AG04450 (cell line): ENCODE data around the gene PTX4. TPM values are rescaled to one million over a fixed set of nuclear protein-coding genes. Genes with fewer than 3 reads are reported as not detected.

Experiments
- CTCF ChIA-PET: fragments of 300-600, 350-600 bp; formaldehyde crosslinking; extraction: SDS; loops from one replicate; lab custom pipeline; 2022; ENCODE audit warnings: antibody characterized with exemption, inconsistent platforms; lab: Charles Lee
- POLR2A ChIA-PET: fragments of 350-600 bp; formaldehyde crosslinking; extraction: SDS; loops from one replicate; lab custom pipeline; 2021; ENCODE audit warnings: antibody characterized with exemption, inconsistent platforms; lab: Yijun Ruan, JAX
- DNase-seq: peaks from one replicate; pipeline ENCODE4 v3.0.0-alpha.2; 2011; ENCODE audit warnings: low read depth, low spot score
- H3K27ac ChIP-seq: one replicate; pipeline ENCODE4 v1.5.1; 2012; ENCODE audit warnings: low read depth, low read length, control low read depth
- H3K27me3 ChIP-seq: one replicate; pipeline ENCODE4 v1.6.0; 2012; ENCODE audit warnings: low read length; ENCODE audit not compliant: control insufficient read depth, insufficient read depth
- H3K4me3 ChIP-seq: 2 replicates; pipeline ENCODE4 v1.5.1; 2011; ENCODE audit warnings: mild to moderate bottlenecking, low read depth, low read length, control low read depth
- H3K9me3 ChIP-seq: 2 replicates; pipeline ENCODE4 v1.5.1; 2012; ENCODE audit warnings: low read length; ENCODE audit not compliant: control insufficient read depth, insufficient read depth
- CTCF ChIP-seq: IDR thresholded peaks from 2 replicates; pipeline ENCODE4 v1.5.1; 2011; ENCODE audit warnings: low read depth, low read length, control low read depth, inconsistent platforms
- polyA plus RNA-seq: library from polyadenylated mRNA; depleted of rRNA; stranded (reverse); fragments of >200 nt; gene quantifications from 2 replicates; pipeline ENCODE4 v1.2.3, GENCODE V29; 2011

The PTX4 gene
- polyA plus RNA-seq, 1 experiment = not detected

DNA sequence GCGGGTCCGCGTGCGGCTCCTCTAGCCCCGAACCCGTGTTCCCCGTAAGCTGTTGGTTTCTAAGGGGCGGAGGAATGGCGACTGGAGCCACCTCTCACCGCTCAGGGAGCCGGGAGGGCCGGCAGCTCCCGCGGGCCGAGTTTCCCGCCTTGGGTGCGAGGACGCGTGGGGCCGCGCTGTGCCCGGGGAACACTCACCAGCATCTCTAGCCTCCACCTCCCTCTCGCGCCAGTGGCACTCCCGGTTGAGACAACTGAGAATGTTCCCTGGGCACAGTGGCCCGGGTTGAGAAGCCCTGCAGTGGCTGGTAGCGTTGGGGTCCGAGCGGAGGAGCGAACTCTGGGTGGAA is 5.0 kb upstream of the PTX4 start:
- no peak for TF ChIP-seq CTCF
- H3K9me3 ChIP-seq = no peaks in the 10 kb centered on the region; the same call in 1 of the 2 replicates
- no peak for DNase-seq
- CTCF ChIA-PET = interaction anchor here (1.3 kb wide), 1 partner anchor 22 kb away, joined by 6 read pairs; no protein-coding TSS in a partner anchor
- H3K27me3 ChIP-seq = no peaks in the 10 kb centered on the region
- no peak overlapping the region for H3K27ac ChIP-seq
- POLR2A ChIA-PET = interaction anchor here (1.1 to 1.4 kb wide), 2 partner anchors 73 to 184 kb away, joined by 3 read pairs; partner anchors contain the start of gene JPT2
- peak overlapping the region; percentile 75 for H3K4me3 ChIP-seq

GRCh38 chr16:1492923-1493745 is 4.4 kb upstream of the PTX4 start, which contains the start of gene TELO2:
Gene TELO2, plus strand, starts transcription at chr16:1493360. Its CDS starts 922 bp downstream, at chr16:1494282.
- ChIA-PET CTCF (interaction anchor here (1.3 kb wide), 1 partner anchor 22 kb away, joined by 6 read pairs; no protein-coding TSS in a partner anchor), POLR2A (interaction anchor here (1.1 kb wide), 1 partner anchor 72 kb away, joined by 3 read pairs; no protein-coding TSS in a partner anchor)
- no peaks in the 10 kb centered on the region; the same call in 1 of the 2 replicates for H3K9me3 ChIP-seq
- no peak for TF ChIP-seq CTCF
- peak within 1 kb of the TSS; percentile 75 for H3K4me3 ChIP-seq
- DNase-seq = peak; percentile 42
- H3K27ac ChIP-seq = peak within 1 kb of the TSS; percentile 47
- no peaks in the 10 kb centered on the region for H3K27me3 ChIP-seq

DNA sequence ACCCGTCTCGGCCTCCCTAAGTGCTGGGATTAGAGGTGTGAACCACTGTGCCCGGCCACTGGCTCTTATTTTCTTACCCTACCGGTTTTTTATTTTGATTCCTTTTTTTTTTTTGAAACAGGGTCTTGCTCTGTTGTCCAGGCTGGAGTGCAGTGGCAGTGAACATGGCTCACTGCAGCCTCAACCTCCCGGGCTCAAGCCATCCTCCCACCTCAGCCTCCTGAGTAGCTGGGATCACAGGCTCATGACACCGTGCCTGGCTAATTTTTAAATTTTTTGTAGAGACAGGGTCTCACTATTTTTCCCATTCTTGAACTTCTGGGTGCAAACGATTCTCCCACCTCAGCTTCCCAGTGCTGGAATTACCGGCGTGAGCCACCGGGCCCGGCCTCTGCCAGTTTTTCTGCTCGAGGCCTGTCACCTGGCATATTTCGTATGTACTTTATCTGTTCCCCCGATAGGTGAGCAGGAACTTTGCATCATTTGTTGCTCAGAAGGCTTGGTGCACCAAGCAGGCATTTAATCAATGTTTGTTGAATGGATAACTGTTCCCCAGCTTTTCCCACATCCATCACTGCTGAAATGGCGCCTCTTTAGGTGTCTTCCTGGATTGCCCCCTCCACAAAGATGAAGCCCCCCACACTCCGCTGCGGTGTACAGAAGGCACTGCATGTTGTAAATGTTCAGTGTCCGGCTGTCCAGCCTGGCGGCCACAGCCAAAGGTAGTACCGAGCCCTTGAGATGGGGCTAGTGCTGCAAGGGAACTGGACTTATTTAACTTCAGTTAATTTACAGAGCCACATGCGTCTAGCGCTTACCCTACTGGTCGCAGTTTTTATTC is 3.6 kb upstream of the PTX4 start:
- no peaks in the 10 kb centered on the region; the same call in 1 of the 2 replicates for H3K9me3 ChIP-seq
- TF ChIP-seq CTCF = no peak
- H3K27ac ChIP-seq = peak overlapping the region; percentile 31
- ChIA-PET POLR2A (no interaction called here), CTCF (interaction anchor here (0.7 kb wide), 1 partner anchor 816 kb away, joined by 3 read pairs; no protein-coding TSS in a partner anchor)
- H3K27me3 ChIP-seq = no peaks in the 10 kb centered on the region
- H3K4me3 ChIP-seq = no peak overlapping the region
- no peak for DNase-seq

GRCh38 chr16:1491327-1491726 is 2.6 kb upstream of the PTX4 start:
- Histone ChIP-seq H3K9me3 (no peaks in the 10 kb centered on the region; the same call in 1 of the 2 replicates), H3K4me3 (no peak overlapping the region), H3K27me3 (peaks cover 2% of the 10 kb centered on the region), H3K27ac (no peak overlapping the region)
- CTCF ChIA-PET = no interaction called here
- TF ChIP-seq CTCF = no peak
- no peak for DNase-seq
- POLR2A ChIA-PET = no interaction called here
